ENCODE results near the gene UCN. TPM values are rescaled to one million over a fixed set of nuclear protein-coding genes. Genes with fewer than 3 reads are reported as not detected.

Gene UCN
- total and polyA plus RNA-seq, 2 of the 4 experiments (the other 2 are of a cell fraction): 0.22 TPM; not detected in 1

- H3K23ac ChIP-seq (ENCODE audit: low read depth, low read length): no peak overlapping the region
- ATAC-seq (ENCODE audit: low read depth): no peak
- no peaks in the 10 kb centered on the region; the same call in 1 of the 2 replicates for H3K9me1 ChIP-seq (ENCODE audit: insufficient read depth, low read length)
- peaks cover 41% of the 10 kb centered on the region for H3K27me3 ChIP-seq (ENCODE audit: control insufficient read depth, insufficient read depth, low read length)
- no peak overlapping the region for H4K5ac ChIP-seq (ENCODE audit: low read depth, low read length)
- H4K20me1 ChIP-seq (ENCODE audit: insufficient read depth, low read length): peaks cover 10% of the 10 kb centered on the region
- no peak overlapping the region for H2BK5ac ChIP-seq (ENCODE audit: low read depth, low read length, poor library complexity, severe bottlenecking)
- H3K14ac ChIP-seq (replicated peaks; ENCODE audit: low read depth, low read length): no peak overlapping the region
- no peak overlapping the region for H2BK15ac ChIP-seq (ENCODE audit: low read depth, low read length)
- no peak overlapping the region for H3K9ac ChIP-seq (ENCODE audit: low read depth, low read length)
- H3K36me3 ChIP-seq (ENCODE audit: control insufficient read depth, insufficient read depth, low read length): peaks cover 8% of the 10 kb centered on the region
- 95% methylated on average over 9 of the region's 16 CpGs; no CpG with 5 or more reads in 1 of the 2 experiments for WGBS, 2 experiments (ENCODE audit: extremely low coverage in 2 of 2, insufficient read length in 1 of 2)
- H4K8ac ChIP-seq (ENCODE audit: low read depth in 2 of 2, low read length in 2 of 2): no peak overlapping the region
- BruUV-seq (replicated peaks): no TSS peak
- dilution Hi-C loops (cut with HindIII; ENCODE audit: low sequenced_read_pairs, unreplicated experiment) (no loop called here), intact Hi-C loops (cut with micrococcal nuclease) (no loop called here), in situ Hi-C loops (cut with MboI; ENCODE audit: low sequenced_read_pairs) (no loop called here)
- H3K4me1 ChIP-seq (ENCODE audit: control insufficient read depth, insufficient read depth, low read length): no peaks in the 10 kb centered on the region; the same call in 1 of the 2 replicates
- TF ChIP-seq CHD1 (IDR thresholded peaks at IDR 0.05; ENCODE audit: low read depth, low read length): no peak
- TF ChIP-seq BHLHE40 (IDR thresholded peaks at IDR 0.05; ENCODE audit: low read depth, low read length): no peak
- TF ChIP-seq USF2 (IDR thresholded peaks at IDR 0.05; ENCODE audit: low read depth, low read length): no peak
- no peak for TF ChIP-seq MAZ (IDR thresholded peaks at IDR 0.05; ENCODE audit: borderline replicate concordance, low read depth, low read length)
- no peak for TF ChIP-seq MAFK (IDR thresholded peaks at IDR 0.05; ENCODE audit: low read depth, low read length)
- no peak for TF ChIP-seq FOS (IDR thresholded peaks at IDR 0.05; ENCODE audit: low read depth, low read length)
- no peak for TF ChIP-seq RAD21 (IDR thresholded peaks at IDR 0.05; ENCODE audit: low read length)
- no peak for TF ChIP-seq RCOR1 (IDR thresholded peaks at IDR 0.05; ENCODE audit: insufficient replicate concordance, low read length)
- no peak for TF ChIP-seq CEBPB (IDR thresholded peaks at IDR 0.05; ENCODE audit: low read depth, low read length)
- TF ChIP-seq MXI1 (IDR thresholded peaks at IDR 0.05; ENCODE audit: borderline replicate concordance, low read depth, low read length): no peak
- TF ChIP-seq, protein P1, sequence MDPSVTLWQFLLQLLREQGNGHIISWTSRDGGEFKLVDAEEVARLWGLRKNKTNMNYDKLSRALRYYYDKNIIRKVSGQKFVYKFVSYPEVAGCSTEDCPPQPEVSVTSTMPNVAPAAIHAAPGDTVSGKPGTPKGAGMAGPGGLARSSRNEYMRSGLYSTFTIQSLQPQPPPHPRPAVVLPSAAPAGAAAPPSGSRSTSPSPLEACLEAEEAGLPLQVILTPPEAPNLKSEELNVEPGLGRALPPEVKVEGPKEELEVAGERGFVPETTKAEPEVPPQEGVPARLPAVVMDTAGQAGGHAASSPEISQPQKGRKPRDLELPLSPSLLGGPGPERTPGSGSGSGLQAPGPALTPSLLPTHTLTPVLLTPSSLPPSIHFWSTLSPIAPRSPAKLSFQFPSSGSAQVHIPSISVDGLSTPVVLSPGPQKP (IDR thresholded peaks at IDR 0.05; ENCODE audit: borderline replicate concordance, low read depth, low read length): no peak
- no peak for TF ChIP-seq POLR2A (IDR thresholded peaks at IDR 0.05; ENCODE audit: low read depth, low read length)
- TF ChIP-seq RFX5 (IDR thresholded peaks at IDR 0.05; ENCODE audit: low read depth, low read length): no peak
- no peak for TF ChIP-seq SMC3 (IDR thresholded peaks at IDR 0.05; ENCODE audit: low read depth, low read length)
- no peak for TF ChIP-seq CTCF (conservative IDR thresholded peaks at IDR 0.05; ENCODE audit: low read depth, low read length)
- TF ChIP-seq NFE2L2 (IDR thresholded peaks at IDR 0.05; ENCODE audit: low read depth, low read length): no peak
- no peak overlapping the region for H2BK20ac ChIP-seq (ENCODE audit: low read depth, low read length)
- H2AFZ ChIP-seq (replicated peaks; ENCODE audit: low read length, poor library complexity): no peak overlapping the region
- no peak for DNase-seq
- H2BK120ac ChIP-seq (ENCODE audit: low read depth, low read length): no peak overlapping the region
- H3K79me1 ChIP-seq (ENCODE audit: low read depth in 1 of 2, low read length in 2 of 2): no peaks in the 10 kb centered on the region
- no peak overlapping the region for H4K91ac ChIP-seq (ENCODE audit: insufficient read depth, low read depth, low read length)
- POLR2A ChIA-PET (ENCODE audit: unreplicated experiment): no interaction called here
- CTCF ChIA-PET: interaction anchor here (0.5 kb wide), 1 partner anchor 135 kb away, joined by 3 read pairs; no protein-coding TSS in a partner anchor
- no peak overlapping the region for H3K56ac ChIP-seq (ENCODE audit: extremely low read depth, insufficient read depth, low read length)
- no peak overlapping the region for H2AK9ac ChIP-seq (replicated peaks; ENCODE audit: low read depth, low read length, poor library complexity)
- H3K27ac ChIP-seq (ENCODE audit: insufficient read depth, low read length): no peak overlapping the region
- H3K4me2 ChIP-seq (ENCODE audit: low read depth, low read length): no peak overlapping the region
- H3K9me3 ChIP-seq (ENCODE audit: control insufficient read depth, insufficient read depth, low read length): no peaks in the 10 kb centered on the region; the same call in 1 of the 2 replicates
- H3K18ac ChIP-seq (ENCODE audit: low read depth, low read length): no peak overlapping the region
- H3K4ac ChIP-seq (ENCODE audit: low read depth, low read length): no peak overlapping the region
- H2AK5ac ChIP-seq (ENCODE audit: low read depth, low read length): no peak overlapping the region
- H3K4me3 ChIP-seq (ENCODE audit: insufficient read depth, low read depth, low read length): no peak overlapping the region
Observed at GRCh38 chr2:27305516-27305915, 2.7 kb downstream of the UCN start.

Measured in IMR-90 (cell line).